Neural progenitor cell (in vitro differentiated cells): Measurements from ENCODE around the gene OCIAD2.

Experiments used
- CTCF ChIP-seq: fragments of 200-600 bp; sonication (generic); IDR thresholded peaks from 2 replicates; pipeline ENCODE4 v1.5.1; 2017; ENCODE audit warnings: antibody characterized with exemption, mild to moderate bottlenecking
- EZH2 ChIP-seq: fragments of 200-600 bp; sonication (generic); IDR thresholded peaks from 2 replicates; pipeline ENCODE4 v1.6.1; 2017; ENCODE audit warnings: antibody characterized with exemption, mild to moderate bottlenecking, moderate library complexity
- EZH2phosphoT487 ChIP-seq: fragments of 200-600 bp; sonication (generic); IDR thresholded peaks from 2 replicates; pipeline ENCODE4 v1.6.1; 2017; ENCODE audit warnings: antibody characterized with exemption

GRCh38 chr4:48913346-48913745 lies 6.8 kb upstream of the OCIAD2 start:
- TF ChIP-seq CTCF (no peak), EZH2phosphoT487 (no peak), EZH2 (no peak)
